ENCODE measurements around the gene MCF2L2. TPM values are rescaled to one million over a fixed set of nuclear protein-coding genes. Genes with fewer than 3 reads are reported as not detected.

Gene MCF2L2
- total RNA-seq, 4 donors from 2014 or later, result 0.59 to 4.1 (median 1.7) TPM

DNA sequence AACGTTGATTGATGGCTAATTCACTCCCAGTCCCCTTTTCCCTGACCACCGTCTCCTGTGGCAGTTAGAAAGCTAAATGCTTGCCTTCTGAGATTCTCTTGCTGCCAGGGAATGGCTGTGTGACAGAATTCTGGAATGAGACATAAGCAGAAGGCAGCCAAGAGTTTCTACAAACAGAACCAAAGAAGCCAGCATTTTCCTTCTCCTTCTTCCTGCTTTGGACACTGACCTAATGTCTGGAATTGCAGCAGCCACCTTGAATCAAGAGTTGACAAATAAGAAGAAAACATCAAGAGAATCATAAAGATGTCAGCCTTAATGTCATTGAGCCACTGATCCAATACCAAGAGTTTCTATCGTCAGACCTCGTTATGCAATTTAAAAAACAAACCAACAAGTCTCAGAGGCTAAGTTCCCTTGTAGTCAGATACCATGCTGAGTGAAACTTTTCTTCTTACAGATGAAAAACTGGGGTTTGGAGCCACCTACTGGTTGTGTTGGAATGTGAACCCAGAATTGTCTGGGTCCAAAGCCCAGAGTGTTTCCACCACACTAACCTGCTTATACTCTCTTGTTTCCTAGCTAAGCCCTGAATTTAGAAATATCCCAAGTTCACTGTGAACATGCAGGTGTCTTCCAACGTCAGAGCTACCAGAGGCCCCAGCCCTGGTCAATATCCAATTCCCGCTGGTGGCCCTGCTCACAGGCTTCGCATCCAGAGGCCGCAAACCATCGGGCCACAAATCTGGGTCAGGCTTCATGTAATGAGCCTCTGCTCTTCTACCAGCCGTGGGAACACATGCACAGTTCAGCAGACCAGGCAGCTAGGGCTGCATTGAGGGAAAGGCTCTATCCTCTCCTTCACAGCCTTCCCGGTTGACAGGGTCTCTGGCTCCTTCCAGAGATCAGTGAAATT is 42.5 kb downstream of the MCF2L2 start:
- TF ChIP-seq POLR2A (IDR thresholded peaks at IDR 0.05), result no peak
- TF ChIP-seq, protein P1, sequence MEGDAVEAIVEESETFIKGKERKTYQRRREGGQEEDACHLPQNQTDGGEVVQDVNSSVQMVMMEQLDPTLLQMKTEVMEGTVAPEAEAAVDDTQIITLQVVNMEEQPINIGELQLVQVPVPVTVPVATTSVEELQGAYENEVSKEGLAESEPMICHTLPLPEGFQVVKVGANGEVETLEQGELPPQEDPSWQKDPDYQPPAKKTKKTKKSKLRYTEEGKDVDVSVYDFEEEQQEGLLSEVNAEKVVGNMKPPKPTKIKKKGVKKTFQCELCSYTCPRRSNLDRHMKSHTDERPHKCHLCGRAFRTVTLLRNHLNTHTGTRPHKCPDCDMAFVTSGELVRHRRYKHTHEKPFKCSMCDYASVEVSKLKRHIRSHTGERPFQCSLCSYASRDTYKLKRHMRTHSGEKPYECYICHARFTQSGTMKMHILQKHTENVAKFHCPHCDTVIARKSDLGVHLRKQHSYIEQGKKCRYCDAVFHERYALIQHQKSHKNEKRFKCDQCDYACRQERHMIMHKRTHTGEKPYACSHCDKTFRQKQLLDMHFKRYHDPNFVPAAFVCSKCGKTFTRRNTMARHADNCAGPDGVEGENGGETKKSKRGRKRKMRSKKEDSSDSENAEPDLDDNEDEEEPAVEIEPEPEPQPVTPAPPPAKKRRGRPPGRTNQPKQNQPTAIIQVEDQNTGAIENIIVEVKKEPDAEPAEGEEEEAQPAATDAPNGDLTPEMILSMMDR (IDR thresholded peaks at IDR 0.05), result peak; percentile 63 to 82 (median 68)
- Histone ChIP-seq H3K27ac (no peak overlapping the region), H3K27me3 (no peaks in the 10 kb centered on the region), H3K9me3 (no peaks in the 10 kb centered on the region), H3K4me1 (no peaks in the 10 kb centered on the region), H3K4me3 (no peak overlapping the region), H3K36me3 (no peaks in the 10 kb centered on the region)
- intact Hi-C loops (cut with DNase I; ENCODE audit: low total_unique reads), result loop anchor here (5.0 to 10.0 kb wide), 2 partner anchors 204 to 261 kb away; no protein-coding TSS in a partner anchor
- peak; percentile 44 to 58 for DNase-seq

DNA sequence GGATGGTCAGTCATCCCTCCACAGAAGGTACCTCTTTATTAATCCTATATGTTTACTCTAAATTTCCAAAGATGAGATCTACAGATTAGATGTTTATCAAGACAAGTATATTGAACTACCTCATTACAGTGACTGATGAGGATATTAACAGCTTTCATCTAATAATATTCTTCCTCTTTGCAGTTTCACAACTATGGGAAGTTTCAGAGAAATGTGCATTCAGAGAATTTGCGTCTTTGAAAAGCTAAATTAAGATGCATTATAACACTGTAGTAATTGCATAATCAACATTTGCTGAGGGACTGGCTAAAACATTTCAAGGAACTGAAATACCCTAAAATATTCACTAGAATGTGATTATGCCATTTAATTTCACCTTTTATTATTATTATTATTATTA is 46.7 kb downstream of the MCF2L2 start:
- H3K27me3 ChIP-seq, result no peaks in the 10 kb centered on the region
- no peak overlapping the region for H3K27ac ChIP-seq
- no peaks in the 10 kb centered on the region for H3K9me3 ChIP-seq
- intact Hi-C loops (cut with DNase I; ENCODE audit: low total_unique reads), result loop anchor here (10.0 kb wide), 1 partner anchor 257 kb away; no protein-coding TSS in a partner anchor
- no peaks in the 10 kb centered on the region for H3K36me3 ChIP-seq
- TF ChIP-seq POLR2A (IDR thresholded peaks at IDR 0.05), result no peak
- TF ChIP-seq, protein P1 (IDR thresholded peaks at IDR 0.05), result no peak
- no peak overlapping the region for H3K4me3 ChIP-seq
- no peaks in the 10 kb centered on the region for H3K4me1 ChIP-seq
- no peak for DNase-seq

DNA sequence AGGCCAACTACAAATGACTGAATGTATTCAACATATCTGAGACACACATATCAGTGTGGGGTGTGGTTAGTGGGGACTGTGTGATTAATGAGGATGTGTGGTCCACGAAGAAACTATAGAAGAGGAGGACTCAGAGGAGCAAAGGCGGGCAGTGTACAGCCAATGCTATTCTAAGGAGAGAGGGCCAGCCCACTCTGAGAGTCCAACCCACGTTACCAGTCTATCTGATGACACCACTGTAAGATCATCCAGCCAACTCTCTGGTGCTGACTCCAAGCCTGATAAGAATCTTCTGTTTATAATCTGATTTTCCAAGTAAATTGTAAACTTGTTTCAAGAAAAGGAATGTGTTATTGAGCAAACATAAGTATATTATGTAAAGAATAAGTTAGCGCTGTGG is 47.2 kb downstream of the MCF2L2 start:
- no peaks in the 10 kb centered on the region for H3K27me3 ChIP-seq
- H3K4me3 ChIP-seq, result no peak overlapping the region
- intact Hi-C loops (cut with DNase I; ENCODE audit: low total_unique reads), result loop anchor here (10.0 kb wide), 1 partner anchor 256 kb away; no protein-coding TSS in a partner anchor
- no peaks in the 10 kb centered on the region for H3K4me1 ChIP-seq
- no peaks in the 10 kb centered on the region for H3K9me3 ChIP-seq
- H3K27ac ChIP-seq, result no peak overlapping the region
- no peak for DNase-seq
- no peaks in the 10 kb centered on the region for H3K36me3 ChIP-seq
- no peak for TF ChIP-seq POLR2A (IDR thresholded peaks at IDR 0.05)
- TF ChIP-seq, protein P1 (IDR thresholded peaks at IDR 0.05), result no peak

DNA sequence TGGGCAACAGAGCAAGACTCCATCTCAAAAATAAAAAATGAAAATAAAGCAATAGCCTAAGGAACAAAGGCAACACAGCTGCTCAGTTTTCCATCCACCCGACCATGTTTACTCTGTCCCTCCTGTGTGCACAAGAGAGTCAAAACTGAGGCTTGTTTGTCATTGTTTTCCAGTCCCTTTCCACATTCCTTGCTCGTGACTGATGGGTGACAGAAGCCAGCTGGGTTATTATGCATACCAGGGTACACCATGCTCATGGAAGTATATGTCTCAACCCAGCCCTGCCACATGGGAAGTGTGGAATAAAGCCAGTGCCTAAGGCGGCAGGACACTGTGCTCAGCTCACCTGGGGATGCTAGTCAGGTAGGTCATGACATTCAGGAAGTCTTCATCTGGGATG is 49.5 kb downstream of the MCF2L2 start:
- Histone ChIP-seq H3K4me1 (no peaks in the 10 kb centered on the region), H3K4me3 (no peak overlapping the region), H3K27ac (no peak overlapping the region), H3K9me3 (no peaks in the 10 kb centered on the region), H3K27me3 (no peaks in the 10 kb centered on the region), H3K36me3 (no peaks in the 10 kb centered on the region)
- no peak for TF ChIP-seq POLR2A (IDR thresholded peaks at IDR 0.05)
- TF ChIP-seq, protein P1 (IDR thresholded peaks at IDR 0.05), result no peak
- intact Hi-C loops (cut with DNase I; ENCODE audit: low total_unique reads), result no loop called here
- DNase-seq, result no peak

DNA sequence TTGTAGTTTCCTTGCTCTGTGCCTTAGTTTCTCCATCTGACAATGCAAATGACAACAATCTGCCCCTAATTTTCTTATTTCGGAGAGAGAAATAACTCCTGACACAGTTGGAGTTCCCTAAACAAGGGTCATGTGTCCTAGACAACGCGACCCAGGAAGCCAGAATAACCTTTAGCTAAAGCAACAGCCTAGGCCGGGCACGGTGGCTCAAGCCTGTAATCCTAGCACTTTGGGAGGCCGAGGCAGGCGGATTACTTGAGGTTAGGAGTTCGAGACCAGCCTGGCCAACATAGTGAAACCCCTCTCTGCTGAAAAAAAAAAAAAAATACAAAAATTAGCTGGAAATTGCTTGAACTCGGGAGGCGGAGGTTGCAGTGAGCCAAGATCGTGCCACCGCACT is 49.9 kb downstream of the MCF2L2 start:
- no peak overlapping the region for H3K4me3 ChIP-seq
- TF ChIP-seq POLR2A (IDR thresholded peaks at IDR 0.05), result no peak
- TF ChIP-seq, protein P1 (IDR thresholded peaks at IDR 0.05), result no peak
- no peaks in the 10 kb centered on the region for H3K4me1 ChIP-seq
- intact Hi-C loops (cut with DNase I; ENCODE audit: low total_unique reads), result no loop called here
- no peaks in the 10 kb centered on the region for H3K36me3 ChIP-seq
- no peak for DNase-seq
- H3K9me3 ChIP-seq, result no peaks in the 10 kb centered on the region
- H3K27me3 ChIP-seq, result no peaks in the 10 kb centered on the region
- H3K27ac ChIP-seq, result no peak overlapping the region

Measured in uterus (tissue), 4 donors.